Measurements from ENCODE around the gene IL36A. TPM values are rescaled to one million over a fixed set of nuclear protein-coding genes. Genes with fewer than 3 reads are reported as not detected.

IL36A gene
- total RNA-seq, 1 experiment from 2014 or later: not detected

DNA sequence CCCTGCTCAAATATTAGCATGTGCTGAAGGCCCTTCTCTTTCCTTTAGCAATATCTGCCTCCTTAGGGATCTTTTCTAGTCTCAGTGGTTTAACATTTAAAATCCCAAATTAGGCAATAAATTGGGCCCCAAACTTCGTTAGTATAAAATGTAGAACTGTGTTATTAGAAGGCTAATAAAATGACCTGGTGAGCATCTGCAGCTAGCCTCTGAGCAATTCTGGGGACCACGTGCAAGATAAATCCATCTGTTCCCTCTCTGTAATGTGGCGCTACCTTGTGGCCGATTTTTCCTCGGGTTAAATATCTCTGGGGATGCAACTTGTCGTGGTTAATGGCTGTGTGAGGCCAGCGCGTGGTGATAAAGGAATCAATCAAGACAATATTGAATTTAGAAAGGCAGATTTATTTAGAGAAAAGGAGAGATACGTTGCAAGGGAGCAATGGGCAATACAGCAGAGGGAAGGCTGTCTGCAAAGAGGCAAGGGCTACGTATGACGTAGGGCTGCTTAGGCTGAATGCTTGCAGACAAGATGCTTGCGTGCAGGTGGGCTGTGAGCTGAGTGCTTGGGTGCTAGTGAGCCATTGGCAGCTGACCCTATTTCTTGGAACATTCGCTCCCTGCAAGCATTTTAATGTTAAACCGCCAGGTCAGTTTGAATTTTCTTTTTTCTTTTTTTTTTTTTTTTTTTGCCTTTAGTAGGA lies 46.0 kb upstream of the IL36A start:
- Histone ChIP-seq H3K56ac (ENCODE audit: insufficient read length, low read depth, low read length) (no peak overlapping the region), H2BK12ac (ENCODE audit: insufficient read length, low read depth, low read length) (no peak overlapping the region), H2BK15ac (ENCODE audit: low read depth, low read length) (no peak overlapping the region), H4K8ac (replicated peaks; ENCODE audit: insufficient read length, low read depth, low read length) (no peak overlapping the region), H4K91ac (ENCODE audit: insufficient read length, low read depth, low read length) (no peak overlapping the region), H2AK5ac (ENCODE audit: insufficient read length, low read length) (no peak overlapping the region), H3K23ac (ENCODE audit: insufficient read length, low read depth, low read length) (no peak overlapping the region), H3T11ph (ENCODE audit: low read length) (no peak overlapping the region), H3K9me3 (ENCODE audit: control insufficient read depth, low read depth, low read length) (no peaks in the 10 kb centered on the region), H3K14ac (ENCODE audit: insufficient read depth, low read length) (no peak overlapping the region), H3K4me1 (ENCODE audit: insufficient read depth, low read length) (no peaks in the 10 kb centered on the region), H3K18ac (ENCODE audit: insufficient read length, low read depth, low read length) (no peak overlapping the region), H3K27ac (ENCODE audit: insufficient read length, low read depth, low read length) (no peak overlapping the region), H2BK20ac (ENCODE audit: low read depth, low read length, poor library complexity, severe bottlenecking) (no peak overlapping the region), H4K5ac (ENCODE audit: insufficient read length, low read depth, low read length) (no peak overlapping the region), H2BK5ac (ENCODE audit: insufficient read length, low read length) (no peak overlapping the region), H3K79me1 (ENCODE audit: insufficient read depth, low read depth, low read length, poor library complexity, severe bottlenecking) (no peaks in the 10 kb centered on the region), H3K9ac (ENCODE audit: extremely low read depth, insufficient read length, low read length) (no peak overlapping the region), H3K27me3 (ENCODE audit: insufficient read depth, low read length) (no peaks in the 10 kb centered on the region), H2AFZ (ENCODE audit: low read length) (peak overlapping the region; percentile 71), H3K4me2 (ENCODE audit: insufficient read depth, insufficient read length, low read length) (no peak overlapping the region), H4K20me1 (ENCODE audit: control insufficient read depth, insufficient read depth, insufficient read length) (no peaks in the 10 kb centered on the region), H3K23me2 (ENCODE audit: insufficient read length, low read depth, low read length, poor library complexity, severe bottlenecking) (no peaks in the 10 kb centered on the region), H3K4ac (ENCODE audit: low read depth, low read length) (no peak overlapping the region; the same call in 1 of the 2 replicates), H2BK120ac (ENCODE audit: low read depth, low read length, poor library complexity, severe bottlenecking) (no peak overlapping the region), H3K79me2 (ENCODE audit: insufficient read depth, low read length) (no peaks in the 10 kb centered on the region)
- Mint-ChIP-seq H3K9me3 (no peaks in the 10 kb centered on the region), H3K36me3 (ENCODE audit: insufficient read depth in 1 of 3, low read depth in 3 of 3) (no peaks in the 10 kb centered on the region), H3K4me1 (no peaks in the 10 kb centered on the region), H3K4me3 (no peak overlapping the region), H3K27ac (no peak overlapping the region), H3K27me3 (ENCODE audit: low read depth) (peaks cover 3% of the 10 kb centered on the region; the same call in 1 of the 2 replicates)
- no CpG with 5 or more reads among the region's 14 CpGs for WGBS (ENCODE audit: extremely low coverage, insufficient read length, low lambda C conversion rate)
- TF ChIP-seq, protein P1, sequence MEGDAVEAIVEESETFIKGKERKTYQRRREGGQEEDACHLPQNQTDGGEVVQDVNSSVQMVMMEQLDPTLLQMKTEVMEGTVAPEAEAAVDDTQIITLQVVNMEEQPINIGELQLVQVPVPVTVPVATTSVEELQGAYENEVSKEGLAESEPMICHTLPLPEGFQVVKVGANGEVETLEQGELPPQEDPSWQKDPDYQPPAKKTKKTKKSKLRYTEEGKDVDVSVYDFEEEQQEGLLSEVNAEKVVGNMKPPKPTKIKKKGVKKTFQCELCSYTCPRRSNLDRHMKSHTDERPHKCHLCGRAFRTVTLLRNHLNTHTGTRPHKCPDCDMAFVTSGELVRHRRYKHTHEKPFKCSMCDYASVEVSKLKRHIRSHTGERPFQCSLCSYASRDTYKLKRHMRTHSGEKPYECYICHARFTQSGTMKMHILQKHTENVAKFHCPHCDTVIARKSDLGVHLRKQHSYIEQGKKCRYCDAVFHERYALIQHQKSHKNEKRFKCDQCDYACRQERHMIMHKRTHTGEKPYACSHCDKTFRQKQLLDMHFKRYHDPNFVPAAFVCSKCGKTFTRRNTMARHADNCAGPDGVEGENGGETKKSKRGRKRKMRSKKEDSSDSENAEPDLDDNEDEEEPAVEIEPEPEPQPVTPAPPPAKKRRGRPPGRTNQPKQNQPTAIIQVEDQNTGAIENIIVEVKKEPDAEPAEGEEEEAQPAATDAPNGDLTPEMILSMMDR (conservative IDR thresholded peaks at IDR 0.05): peak; percentile 55
- DNase-seq: peak; percentile 53
